ENCODE data around the gene NCOA1.

- TF ChIP-seq RCOR1 (conservative IDR thresholded peaks at IDR 0.05; ENCODE audit: low read depth, low read length) (no peak), ZNF274 (IDR thresholded peaks at IDR 0.05; ENCODE audit: insufficient read depth, insufficient read length) (no peak), CREB1 (IDR thresholded peaks at IDR 0.05; ENCODE audit: low read depth) (no peak)
Observed at GRCh38 chr2:24456599-24457556, 34.2 kb upstream of the NCOA1 start.

All from GM12878 (cell line).